RWPE2 (cell line): ENCODE data around the gene LKAAEAR1.

Source experiments
- ATAC-seq: fragments of 200-7000 bp; cut with Tn5 transposase; 3 replicates; pipeline ENCODE4 v1.9.1; 2021; ENCODE audit warnings: low read depth
- DNase-seq: peaks from one replicate; pipeline ENCODE4 v3.0.0-alpha.2; 2020; ENCODE audit warnings: low spot score
- H3K27ac ChIP-seq: fragments of 450-650 bp; 2 replicates; pipeline ENCODE4 v1.5.1; 2017; ENCODE audit warnings: mild to moderate bottlenecking; ENCODE audit not compliant: poor library complexity, severe bottlenecking
- H3K27me3 ChIP-seq: fragments of 250-450 bp; sonication (Bioruptor Pico); 2 replicates; pipeline ENCODE4 v1.5.1; 2021; ENCODE audit warnings: mild to moderate bottlenecking, moderate library complexity; ENCODE audit not compliant: insufficient read depth, poor library complexity, severe bottlenecking
- H3K36me3 ChIP-seq: fragments of 250-450 bp; sonication (Bioruptor Pico); 2 replicates; pipeline ENCODE4 v1.5.1; 2020; ENCODE audit warnings: low read depth, mild to moderate bottlenecking, moderate library complexity
- H3K4me1 ChIP-seq: fragments of 250-450 bp; sonication (Bioruptor Pico); 2 replicates; pipeline ENCODE4 v1.5.1; 2021; ENCODE audit warnings: mild to moderate bottlenecking, moderate library complexity; ENCODE audit not compliant: insufficient read depth, poor library complexity, severe bottlenecking
- H3K4me3 ChIP-seq: fragments of 250-450 bp; sonication (Bioruptor Pico); 2 replicates; pipeline ENCODE4 v1.5.1; 2021; ENCODE audit warnings: mild to moderate bottlenecking, moderate library complexity; ENCODE audit not compliant: severe bottlenecking
- H3K9me3 ChIP-seq: fragments of 250-450 bp; sonication (Bioruptor Pico); 2 replicates; pipeline ENCODE4 v1.5.1; 2021; ENCODE audit warnings: mild to moderate bottlenecking, moderate library complexity; ENCODE audit not compliant: severe bottlenecking
- TF ChIP-seq, protein P1 (sequence below): fragments of 450-650 bp; IDR thresholded peaks from one replicate; pipeline ENCODE4 v1.5.1; 2017; ENCODE audit warnings: mild to moderate bottlenecking, moderate library complexity; ENCODE audit not compliant: poor library complexity, severe bottlenecking

LKAAEAR1 gene

DNA sequence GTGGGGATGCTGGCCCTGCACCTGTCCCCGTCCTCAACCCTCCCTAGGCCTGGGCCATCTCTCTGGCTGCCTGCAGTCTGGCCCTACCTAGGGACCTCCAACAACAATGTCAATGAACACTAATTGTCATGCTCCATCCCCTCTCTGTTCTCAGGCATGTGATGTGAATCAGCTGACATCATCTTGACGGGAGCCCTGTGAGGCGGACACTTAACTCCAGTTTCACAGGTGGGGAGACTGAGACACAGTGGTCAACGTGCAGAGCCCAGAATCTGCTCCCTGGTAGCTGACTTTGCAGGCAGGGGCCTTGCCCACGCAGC, 22.0 kb downstream of the LKAAEAR1 start:
- Histone ChIP-seq H3K4me3 (peak overlapping the region; percentile 92), H3K36me3 (no peaks in the 10 kb centered on the region), H3K9me3 (no peaks in the 10 kb centered on the region), H3K27ac (peak overlapping the region; percentile 62), H3K27me3 (no peaks in the 10 kb centered on the region), H3K4me1 (peaks cover 30% of the 10 kb centered on the region)
- DNase-seq (no peak), ATAC-seq (no peak)
- TF ChIP-seq, protein P1, sequence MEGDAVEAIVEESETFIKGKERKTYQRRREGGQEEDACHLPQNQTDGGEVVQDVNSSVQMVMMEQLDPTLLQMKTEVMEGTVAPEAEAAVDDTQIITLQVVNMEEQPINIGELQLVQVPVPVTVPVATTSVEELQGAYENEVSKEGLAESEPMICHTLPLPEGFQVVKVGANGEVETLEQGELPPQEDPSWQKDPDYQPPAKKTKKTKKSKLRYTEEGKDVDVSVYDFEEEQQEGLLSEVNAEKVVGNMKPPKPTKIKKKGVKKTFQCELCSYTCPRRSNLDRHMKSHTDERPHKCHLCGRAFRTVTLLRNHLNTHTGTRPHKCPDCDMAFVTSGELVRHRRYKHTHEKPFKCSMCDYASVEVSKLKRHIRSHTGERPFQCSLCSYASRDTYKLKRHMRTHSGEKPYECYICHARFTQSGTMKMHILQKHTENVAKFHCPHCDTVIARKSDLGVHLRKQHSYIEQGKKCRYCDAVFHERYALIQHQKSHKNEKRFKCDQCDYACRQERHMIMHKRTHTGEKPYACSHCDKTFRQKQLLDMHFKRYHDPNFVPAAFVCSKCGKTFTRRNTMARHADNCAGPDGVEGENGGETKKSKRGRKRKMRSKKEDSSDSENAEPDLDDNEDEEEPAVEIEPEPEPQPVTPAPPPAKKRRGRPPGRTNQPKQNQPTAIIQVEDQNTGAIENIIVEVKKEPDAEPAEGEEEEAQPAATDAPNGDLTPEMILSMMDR = no peak

DNA sequence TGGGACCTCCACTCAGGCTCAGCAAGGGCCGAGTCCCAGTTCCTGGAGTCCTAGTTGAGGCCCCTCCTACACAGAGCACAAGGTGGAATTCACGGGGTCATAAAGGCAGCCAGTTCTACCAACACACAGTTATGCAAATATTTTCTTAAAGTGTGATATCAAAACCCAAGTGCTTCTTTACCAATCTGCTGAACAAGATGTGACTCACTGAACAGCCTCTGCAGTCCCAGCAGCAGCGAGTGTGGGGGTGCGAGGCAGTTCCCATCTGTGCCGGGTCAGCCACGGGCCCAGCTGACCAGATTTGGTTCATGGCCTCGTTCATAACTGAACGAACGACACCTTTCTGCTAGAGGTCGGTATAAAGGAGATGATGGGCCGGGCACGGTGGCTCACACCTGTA, 25.7 kb downstream of the LKAAEAR1 start:
- TF ChIP-seq, protein P1 = no peak
- DNase-seq = no peak
- Histone ChIP-seq H3K27me3 (no peaks in the 10 kb centered on the region), H3K4me1 (no peaks in the 10 kb centered on the region), H3K27ac (no peak overlapping the region), H3K36me3 (no peaks in the 10 kb centered on the region), H3K4me3 (no peak overlapping the region), H3K9me3 (no peaks in the 10 kb centered on the region)
- ATAC-seq = no peak

DNA sequence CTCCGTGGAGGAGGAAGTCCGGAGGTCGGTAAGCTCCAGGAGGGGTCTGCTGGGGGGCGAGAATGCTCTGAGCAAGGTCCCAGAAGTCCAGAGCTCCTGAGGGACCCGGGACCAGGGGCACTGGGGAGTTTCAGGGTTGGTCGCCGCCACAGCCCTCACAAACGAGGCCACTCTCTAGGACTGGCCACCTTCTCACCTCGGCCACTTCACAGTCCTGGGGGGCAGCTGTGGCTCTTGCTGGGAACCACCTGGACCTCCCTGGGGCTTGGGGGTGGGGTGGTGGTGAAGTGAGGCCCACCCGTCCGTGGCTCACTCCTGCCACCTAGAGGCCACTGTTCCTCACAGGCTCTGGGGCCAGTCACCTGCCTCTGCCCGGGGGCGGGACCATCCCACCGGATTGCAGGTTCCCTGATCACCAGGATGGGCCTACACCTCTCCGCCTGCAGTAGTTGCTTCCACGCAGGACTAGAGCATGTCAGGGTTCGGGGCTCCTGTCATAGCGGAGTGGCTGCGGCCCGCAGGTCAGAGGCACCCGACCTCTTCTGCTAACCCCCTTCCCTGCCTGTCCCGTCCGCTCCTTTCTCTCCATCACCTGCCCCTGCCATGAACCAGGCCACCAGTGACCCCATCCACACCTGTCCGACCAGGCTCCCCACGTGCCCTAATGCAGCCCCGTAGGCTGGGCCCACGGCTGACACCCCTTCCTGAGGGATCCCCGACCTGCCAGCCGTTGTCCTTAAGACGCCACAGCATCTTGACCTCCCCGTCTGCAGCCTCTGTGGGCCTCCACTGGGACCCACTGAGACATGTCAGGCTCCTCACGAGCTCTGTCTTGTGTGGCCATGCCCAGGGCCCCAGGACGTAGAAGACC, 26.3 kb downstream of the LKAAEAR1 start:
- DNase-seq (peak; percentile 97), ATAC-seq (peak; percentile 69)
- H3K4me3 ChIP-seq = no peak overlapping the region
- TF ChIP-seq, protein P1 = peak; percentile 100
- no peaks in the 10 kb centered on the region for H3K27me3 ChIP-seq
- H3K27ac ChIP-seq = no peak overlapping the region
- no peaks in the 10 kb centered on the region for H3K4me1 ChIP-seq
- no peaks in the 10 kb centered on the region for H3K36me3 ChIP-seq
- H3K9me3 ChIP-seq = no peaks in the 10 kb centered on the region

DNA sequence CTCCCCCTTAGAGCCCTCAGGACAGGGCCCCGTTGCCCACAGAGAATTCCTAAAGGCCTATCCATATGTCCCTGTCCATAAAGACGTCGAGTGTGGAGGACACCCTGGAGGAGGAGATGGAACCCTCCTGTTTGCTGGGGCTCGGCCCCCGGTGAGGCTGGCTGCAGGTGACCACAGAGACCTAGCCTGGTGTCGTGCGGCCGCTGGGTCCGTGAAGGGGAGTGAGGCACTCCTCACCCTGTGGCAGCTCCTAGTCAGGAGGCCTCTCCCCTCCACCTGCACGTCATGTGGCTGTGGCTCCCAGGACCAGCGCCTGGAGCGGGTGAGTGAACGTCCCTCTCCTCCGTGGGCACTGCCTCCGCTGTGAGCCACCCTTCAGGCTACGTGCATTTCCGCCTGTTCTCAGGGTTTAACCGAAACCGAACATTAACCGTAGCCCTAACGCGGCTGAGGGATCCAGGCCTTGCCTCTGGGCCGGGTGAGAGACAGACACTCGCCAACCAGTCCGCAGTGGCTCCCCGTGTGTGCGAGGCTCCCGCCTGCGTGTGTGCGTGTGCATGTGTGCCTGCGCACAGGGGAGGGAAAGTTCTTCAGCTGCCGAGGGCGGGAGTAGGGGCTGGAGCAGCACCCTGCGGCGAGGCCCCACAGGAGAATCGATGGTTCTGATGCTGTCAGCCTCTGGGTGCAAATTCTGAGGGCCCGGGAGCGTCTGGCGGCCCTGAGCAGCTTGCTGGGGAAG, 27.1 kb downstream of the LKAAEAR1 start:
- Histone ChIP-seq H3K27ac (no peak overlapping the region), H3K27me3 (no peaks in the 10 kb centered on the region), H3K4me1 (no peaks in the 10 kb centered on the region), H3K36me3 (no peaks in the 10 kb centered on the region), H3K4me3 (no peak overlapping the region), H3K9me3 (no peaks in the 10 kb centered on the region)
- TF ChIP-seq, protein P1 = no peak
- ATAC-seq = no peak
- DNase-seq = peak; percentile 82

DNA sequence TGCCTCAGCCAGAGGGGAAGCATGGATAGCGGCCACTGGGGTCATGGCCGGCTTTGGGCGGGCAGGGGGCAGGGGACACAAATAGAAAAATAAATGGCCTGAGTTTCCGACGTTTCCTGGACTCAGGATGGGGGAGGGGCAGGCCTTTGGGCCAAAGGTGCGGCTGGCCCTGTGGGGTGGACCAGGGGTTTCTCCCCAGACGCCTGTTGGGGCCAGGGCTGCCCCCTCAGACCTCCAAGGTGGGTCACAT, 27.6 kb downstream of the LKAAEAR1 start:
- TF ChIP-seq, protein P1 = no peak
- no peak for ATAC-seq
- Histone ChIP-seq H3K4me1 (no peaks in the 10 kb centered on the region), H3K4me3 (no peak overlapping the region), H3K27ac (no peak overlapping the region), H3K36me3 (no peaks in the 10 kb centered on the region), H3K9me3 (no peaks in the 10 kb centered on the region), H3K27me3 (peaks cover under 1% of the 10 kb centered on the region)
- DNase-seq = peak; percentile 81
